GM12801 (cell line): Measurements from ENCODE around the gene TJP1.

Experiments used
- CTCF ChIP-seq: IDR thresholded peaks from one replicate; pipeline ENCODE4 v1.5.1; 2011; ENCODE audit warnings: control low read depth; ENCODE audit not compliant: insufficient read length; ENCODE audit errors: extremely low read depth

Gene TJP1

GRCh38 chr15:29674661-29675533 is 147.4 kb downstream of the TJP1 start:
- TF ChIP-seq CTCF = no peak

- TF ChIP-seq CTCF = no peak
These were observed 149.1 kb downstream of the TJP1 start for GRCh38 chr15:29672923-29673809.

GRCh38 chr15:29672446-29672845 is 149.8 kb downstream of the TJP1 start:
- TF ChIP-seq CTCF = no peak

- no peak for TF ChIP-seq CTCF
These were observed 151.0 kb downstream of the TJP1 start for GRCh38 chr15:29670998-29671981.

DNA sequence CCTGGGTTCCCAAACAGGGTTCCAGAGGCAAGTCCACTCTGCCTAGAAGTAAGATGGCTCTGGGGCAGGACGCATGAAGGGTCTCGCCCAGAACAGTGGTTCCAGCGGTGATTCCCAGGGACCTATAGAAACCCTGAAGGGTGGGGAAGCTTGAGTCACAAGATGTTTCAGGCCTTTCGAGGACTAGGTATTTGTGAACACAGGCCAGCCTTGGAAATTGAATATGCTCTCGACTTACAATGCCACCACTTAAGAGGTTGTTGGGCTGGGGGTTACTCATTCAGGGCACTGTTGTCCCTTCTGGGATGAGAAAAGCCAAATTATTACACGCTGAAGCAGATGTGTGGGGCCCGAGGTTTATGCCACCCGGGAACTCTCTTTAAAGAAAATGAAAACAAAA is 152.0 kb downstream of the TJP1 start:
- no peak for TF ChIP-seq CTCF

DNA sequence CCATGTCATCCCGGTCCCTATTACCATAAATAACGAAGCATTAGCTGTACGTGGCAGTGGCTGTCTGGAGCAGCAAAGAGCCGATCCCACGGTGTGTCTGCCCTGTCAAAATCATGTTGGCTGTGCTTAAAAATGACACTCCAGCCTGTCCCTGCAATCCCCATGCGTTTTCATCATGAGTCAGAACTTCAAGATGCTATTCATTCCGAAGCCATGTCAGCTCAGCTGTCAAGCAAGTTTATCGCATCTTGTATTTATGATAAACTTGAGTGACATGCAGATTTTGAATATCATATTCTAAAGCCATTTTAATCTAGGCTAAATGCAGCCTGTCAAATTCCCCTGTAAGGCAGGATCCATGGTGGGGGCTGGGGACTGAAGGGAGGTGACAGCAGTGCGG is 152.4 kb downstream of the TJP1 start:
- no peak for TF ChIP-seq CTCF
